ENCODE measurements around the gene FBXO24.
"Not testable (repeated sequence)": the region's sequence is repeated elsewhere in the genome, so short reads cannot be mapped to it uniquely, and the experiment has no call there.

Gene FBXO24, protein sequence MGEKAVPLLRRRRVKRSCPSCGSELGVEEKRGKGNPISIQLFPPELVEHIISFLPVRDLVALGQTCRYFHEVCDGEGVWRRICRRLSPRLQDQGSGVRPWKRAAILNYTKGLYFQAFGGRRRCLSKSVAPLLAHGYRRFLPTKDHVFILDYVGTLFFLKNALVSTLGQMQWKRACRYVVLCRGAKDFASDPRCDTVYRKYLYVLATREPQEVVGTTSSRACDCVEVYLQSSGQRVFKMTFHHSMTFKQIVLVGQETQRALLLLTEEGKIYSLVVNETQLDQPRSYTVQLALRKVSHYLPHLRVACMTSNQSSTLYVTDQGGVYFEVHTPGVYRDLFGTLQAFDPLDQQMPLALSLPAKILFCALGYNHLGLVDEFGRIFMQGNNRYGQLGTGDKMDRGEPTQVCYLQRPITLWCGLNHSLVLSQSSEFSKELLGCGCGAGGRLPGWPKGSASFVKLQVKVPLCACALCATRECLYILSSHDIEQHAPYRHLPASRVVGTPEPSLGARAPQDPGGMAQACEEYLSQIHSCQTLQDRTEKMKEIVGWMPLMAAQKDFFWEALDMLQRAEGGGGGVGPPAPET

DNA sequence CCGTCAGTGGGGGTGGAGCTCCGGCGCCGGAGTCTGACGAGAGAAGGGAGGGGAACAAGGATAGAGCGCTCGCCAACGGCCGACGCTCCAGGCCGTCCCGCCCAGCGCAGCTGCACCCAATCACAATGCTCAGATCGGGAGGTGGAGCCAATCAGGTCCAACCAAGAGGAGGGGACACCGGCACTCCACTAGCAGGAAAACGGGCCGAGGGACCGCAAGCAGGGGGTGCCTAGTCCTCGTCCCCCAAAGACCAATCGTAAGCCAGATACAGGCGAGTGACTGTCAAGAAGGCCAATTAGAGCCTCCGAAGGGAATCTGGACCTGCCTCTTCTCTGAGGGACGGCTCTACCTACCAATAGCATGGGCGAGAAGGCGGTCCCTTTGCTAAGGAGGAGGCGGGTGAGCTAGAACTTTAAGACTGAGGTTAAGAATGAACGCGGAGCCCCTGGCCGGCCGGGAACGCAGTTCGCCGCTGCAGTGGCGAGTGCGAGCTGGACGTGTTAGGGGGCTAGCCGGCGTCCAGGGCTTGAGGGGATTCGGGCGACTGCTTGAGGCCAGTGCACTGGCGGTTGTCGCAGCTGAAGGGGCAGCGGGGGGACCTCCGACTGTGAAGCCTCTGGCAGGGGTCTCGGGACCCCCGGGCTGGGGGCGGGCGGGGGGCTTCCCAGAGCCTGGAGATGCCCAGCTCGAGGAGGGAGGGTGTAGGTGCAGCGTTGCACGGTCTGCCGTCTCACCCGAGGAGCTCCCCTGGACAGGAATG is at the start of gene FBXO24:
Gene FBXO24 (plus strand): TSS at position 63 of the 760 bp plus-strand sequence. CDS start 298 bp downstream, at position 361.
- DNase-seq (ENCODE audit: low spot score), result peak; percentile 99

DNA sequence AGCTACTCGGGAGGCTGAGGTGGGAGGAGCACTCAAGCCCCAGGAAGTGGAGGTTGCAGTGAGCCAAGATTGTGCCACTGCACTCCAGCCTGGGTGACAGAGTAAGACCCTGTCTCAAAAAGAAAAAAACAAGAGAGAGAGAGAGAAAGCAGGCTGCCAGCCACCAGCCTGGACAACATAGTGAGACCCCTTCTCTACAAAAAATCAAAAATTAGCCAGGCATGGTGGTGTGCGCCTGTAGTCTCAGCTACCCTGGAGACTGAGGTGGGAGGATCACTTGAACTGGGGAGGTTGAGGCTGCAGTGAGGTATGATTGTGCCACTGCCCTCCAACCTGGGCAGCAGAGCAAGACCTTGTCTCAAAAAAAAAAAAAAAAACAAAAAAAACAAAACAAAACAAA is 49.4 kb upstream of the FBXO24 start:
- not testable (repeated sequence) for DNase-seq (ENCODE audit: low spot score)

DNA sequence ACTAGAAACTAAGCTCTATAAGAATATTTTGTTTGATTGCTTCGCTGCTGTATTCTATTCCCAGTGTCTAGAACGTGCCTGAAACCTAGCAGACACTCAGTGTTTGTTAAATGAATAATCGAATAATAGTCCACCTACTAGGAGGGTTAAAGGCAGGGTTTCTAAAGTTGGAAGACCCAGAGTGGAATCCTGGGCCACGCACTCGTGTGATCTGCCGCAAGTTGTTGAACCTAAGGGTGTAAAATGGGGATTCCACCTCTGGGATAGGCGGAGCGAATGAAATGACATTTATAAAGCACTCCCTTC is 47.8 kb upstream of the FBXO24 start:
- no peak for DNase-seq (ENCODE audit: low spot score)

DNA sequence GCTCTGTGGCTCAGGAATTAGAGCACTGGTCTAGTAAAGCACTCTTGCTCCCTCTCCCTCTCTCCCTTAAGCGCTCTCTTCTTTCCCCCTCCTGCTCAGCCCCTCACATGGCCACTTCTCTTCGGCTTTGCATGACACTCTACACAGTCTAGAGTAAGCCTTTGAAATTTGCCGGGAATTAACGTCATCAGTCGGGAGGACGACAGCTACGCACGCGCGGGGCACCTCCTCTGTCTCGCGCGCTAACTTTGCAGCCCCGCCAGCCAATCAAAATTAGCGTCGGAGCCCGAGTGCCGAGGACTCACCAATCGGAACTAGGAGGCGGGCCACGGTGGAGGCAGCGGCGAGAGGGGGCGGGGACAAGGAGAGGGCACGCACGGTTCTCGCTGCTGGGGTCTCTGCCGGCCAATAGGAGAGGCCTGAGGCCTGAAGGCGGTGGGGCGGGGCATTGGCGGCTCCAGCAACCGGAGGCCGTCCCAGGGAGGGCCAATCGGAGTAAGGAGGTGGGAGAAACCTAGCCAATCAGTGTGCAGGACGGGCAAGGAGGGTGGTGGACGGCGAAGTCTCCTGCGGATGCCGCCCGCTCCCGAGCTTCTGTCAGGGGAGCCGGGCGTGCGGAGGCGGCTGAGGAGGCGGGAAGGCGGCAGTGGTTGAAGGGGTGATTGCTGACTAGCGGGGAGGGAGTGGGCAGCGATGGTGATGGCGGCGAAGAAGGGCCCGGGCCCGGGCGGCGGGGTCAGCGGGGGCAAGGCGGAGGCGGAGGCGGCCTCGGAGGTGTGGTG is 47.3 kb upstream of the FBXO24 start, which contains the start of gene AGFG2:
Gene AGFG2 (plus strand): TSS at position 550 of the 782 bp plus-strand sequence. CDS start 144 bp downstream, at position 694.
- DNase-seq (ENCODE audit: low spot score), result peak; percentile 100

DNA sequence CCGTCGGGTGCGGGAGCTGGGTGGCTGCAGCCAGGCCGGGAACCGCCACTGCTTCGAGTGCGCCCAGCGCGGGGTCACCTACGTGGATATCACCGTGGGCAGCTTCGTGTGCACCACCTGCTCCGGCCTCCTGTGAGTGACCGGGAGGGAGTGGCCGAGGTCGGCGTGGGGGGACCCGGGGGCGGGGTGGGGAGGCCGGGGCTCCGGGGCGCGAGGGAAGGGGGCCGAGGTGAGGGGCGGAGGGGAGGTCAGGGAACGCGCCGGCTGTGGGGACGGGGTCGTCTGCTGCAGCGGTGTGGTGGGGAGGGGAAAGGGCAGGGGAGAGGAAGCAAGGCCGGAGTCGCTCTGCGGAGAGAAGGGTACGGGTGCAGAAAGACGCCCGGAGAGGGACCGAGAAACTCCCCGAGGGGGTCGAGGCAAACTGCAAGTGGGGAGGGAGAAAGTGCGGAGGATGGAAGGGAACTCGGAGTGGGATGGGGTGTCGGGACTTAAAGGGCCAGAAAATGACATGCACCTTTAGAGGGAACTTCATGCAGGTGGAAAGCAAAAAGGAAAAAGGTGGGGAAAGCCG is 46.6 kb upstream of the FBXO24 start:
- no peak for DNase-seq (ENCODE audit: low spot score)

DNA sequence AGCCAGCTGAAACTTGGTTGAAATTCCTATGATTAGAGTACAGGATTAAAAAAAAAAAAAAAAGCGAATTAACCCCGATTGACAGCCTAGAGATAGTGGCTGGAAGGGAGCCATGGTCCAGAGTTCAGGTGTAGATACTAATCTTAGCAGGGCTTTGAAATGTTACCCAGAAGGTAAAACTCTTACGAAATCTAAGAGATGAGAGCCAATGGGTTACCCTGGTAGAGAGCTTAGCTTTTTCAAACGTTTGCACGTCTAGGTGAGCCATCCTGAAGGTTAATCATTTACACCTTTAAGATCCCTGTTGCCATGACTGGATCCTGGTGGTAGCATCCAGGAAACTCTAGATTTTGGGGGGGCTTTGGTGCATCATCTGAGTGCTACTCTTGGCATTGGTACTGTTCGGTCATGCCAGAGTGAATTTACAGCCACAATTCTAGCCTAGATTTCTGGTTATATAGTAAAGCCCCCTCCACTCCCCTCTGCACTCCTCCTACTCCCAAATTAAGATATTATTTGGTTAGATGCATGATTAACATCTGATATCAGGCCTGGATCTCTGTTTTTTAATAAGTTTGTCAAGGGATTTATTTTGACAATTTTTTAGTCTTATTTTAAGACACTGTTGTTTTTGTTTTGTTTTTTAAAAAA is 45.9 kb upstream of the FBXO24 start:
- no peak for DNase-seq (ENCODE audit: low spot score)

DNA sequence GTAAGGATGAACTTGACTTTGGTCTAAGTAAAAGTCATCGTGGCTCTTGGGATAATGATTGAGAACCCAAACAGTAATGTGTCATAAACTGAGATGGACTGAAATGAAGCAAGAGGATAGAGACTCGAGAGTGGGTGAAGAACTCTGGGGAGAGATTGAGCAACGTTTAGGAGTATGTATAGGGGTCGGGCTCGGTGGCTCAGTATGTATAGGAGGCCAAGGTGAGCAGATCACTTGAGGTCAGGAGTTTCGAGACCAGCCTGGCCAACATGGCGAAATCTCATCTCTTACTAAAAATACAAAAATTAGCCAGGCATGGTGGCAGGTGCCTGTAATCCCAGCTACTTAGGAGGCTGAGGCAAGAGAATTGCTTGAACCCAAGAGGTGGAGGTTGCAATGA is 44.8 kb upstream of the FBXO24 start:
- not testable (repeated sequence) for DNase-seq (ENCODE audit: low spot score)

DNA sequence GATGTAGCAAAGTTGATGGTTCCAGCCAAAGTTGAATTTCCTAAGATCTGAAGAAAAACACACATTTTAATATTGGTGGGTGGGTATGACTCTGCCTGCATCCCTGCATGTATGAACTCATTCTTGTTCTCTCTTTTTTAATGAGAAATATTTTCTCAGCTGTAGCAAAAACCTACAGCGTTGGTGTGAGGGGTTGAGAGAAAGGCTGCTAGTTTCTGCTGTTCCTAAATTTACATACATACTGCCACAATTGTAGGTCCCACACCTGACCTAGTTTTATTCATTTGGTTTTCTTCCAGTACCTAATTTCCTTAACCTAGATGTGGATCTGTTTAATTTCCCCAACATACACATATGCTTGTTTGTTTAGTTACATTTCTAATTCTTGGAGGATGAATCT is 42.5 kb upstream of the FBXO24 start:
- no peak for DNase-seq (ENCODE audit: low spot score)

DNA sequence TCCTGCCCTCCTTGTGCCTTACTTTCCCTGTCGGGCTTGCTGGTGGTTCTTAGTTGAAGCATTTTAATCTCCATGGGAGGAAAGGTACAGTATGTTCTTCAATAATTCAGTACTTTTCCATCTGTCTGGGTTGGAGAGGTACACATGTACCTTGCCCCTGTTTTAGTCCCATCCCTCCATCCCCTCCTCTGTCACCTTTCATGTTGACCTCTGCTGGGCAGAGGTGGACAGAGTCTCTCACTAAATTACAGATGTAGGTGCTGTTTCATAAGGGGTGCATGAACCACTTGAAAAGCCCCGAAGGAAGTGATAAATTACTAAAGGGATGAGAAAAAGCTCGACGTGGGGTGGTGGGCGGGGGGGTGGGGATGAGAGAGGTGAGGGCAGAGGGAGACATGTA is 41.7 kb upstream of the FBXO24 start:
- DNase-seq (ENCODE audit: low spot score), result no peak

DNA sequence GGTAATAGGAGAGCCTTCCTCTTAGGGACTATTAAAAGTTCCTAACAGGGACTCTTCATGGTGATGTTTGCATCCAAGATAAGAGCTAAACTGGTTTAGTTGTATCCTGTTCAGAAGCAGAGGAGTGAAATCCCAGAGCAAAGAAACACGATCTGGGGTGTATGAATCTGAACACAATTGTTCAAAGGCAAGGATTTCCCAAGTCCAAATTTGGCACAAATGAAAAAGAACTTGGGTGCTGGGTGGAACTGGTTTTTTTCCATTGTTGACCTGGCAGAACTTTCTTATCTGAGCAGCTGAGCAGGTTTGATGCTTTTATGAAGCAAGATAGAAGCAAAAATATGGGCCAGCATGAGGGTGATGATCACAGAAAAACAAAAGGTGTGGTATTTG is 41.2 kb upstream of the FBXO24 start:
- DNase-seq (ENCODE audit: low spot score), result no peak

DNA sequence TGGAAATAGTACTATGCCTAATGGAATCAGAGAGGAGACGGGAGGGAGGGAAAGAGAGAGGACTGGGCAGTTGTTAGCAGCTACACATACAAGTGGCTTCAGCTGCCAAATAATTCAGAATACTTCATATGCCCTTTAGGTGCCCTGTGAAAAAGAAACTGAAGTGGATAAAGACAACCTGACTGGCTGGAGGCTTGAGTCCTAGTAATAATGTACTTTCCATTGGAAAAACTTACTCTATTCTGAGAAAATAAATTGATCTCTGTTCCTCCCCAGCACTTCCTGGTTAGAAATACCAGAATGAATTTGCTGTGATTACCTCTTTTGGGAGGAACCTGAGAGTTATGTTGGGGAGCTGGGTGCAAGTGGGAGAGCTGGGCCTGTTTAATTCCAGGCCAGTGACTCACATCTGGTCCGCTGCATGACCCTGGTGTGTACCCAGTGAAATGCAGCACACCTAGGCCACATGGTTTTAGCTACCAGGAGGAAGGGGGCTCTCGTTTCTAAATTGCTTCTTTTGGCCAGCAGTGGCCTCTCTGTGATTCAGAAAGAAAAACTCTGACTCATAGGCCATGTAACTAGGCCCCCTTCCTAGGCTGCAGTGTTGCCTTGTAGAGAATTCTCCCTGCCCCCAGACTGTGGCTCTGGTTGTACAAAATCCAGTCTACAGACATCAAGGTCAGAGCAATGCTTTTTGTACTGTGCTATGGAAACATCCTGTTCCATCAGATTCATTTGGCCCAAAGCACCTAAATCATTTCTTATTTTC is 40.6 kb upstream of the FBXO24 start:
- peak; percentile 84 for DNase-seq (ENCODE audit: low spot score)

DNA sequence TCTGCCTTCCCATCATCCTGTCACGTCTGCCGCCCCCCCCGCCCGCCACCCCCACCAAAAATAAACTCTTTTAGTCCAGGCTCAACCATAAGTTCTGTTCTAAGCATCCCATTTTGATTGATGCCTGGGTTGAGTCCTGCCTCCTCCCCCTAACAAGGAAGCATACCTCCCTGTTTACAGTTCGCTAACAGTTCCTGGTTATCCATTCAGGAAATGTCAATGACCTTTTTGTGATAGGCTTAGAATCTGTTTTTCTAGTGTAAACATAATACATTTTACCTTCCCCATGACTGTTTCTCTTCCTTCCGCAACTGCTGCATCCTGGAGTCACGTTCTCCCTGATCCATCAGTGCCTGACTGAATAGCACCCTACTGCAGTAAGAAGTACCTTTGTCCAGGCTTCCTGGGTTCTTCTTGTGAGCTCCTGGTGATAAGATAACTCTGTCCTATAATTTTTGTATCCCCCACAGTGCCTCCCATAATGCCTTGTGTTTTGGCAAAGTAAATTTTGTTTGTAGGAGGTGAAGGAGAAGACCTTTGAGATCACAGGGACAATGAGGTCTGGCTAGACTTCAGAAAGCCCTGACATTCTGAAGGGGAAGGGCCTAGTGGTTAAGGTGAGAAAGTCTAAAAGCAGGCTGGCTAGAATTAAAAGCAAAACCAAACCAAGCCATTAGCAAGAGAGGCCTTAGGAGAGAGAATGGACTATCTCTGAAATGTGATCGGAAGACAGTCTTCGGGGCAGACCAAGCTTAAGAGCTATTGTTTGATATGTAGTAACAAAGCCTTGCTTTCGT is 39.8 kb upstream of the FBXO24 start:
- DNase-seq (ENCODE audit: low spot score), result peak; percentile 71

DNA sequence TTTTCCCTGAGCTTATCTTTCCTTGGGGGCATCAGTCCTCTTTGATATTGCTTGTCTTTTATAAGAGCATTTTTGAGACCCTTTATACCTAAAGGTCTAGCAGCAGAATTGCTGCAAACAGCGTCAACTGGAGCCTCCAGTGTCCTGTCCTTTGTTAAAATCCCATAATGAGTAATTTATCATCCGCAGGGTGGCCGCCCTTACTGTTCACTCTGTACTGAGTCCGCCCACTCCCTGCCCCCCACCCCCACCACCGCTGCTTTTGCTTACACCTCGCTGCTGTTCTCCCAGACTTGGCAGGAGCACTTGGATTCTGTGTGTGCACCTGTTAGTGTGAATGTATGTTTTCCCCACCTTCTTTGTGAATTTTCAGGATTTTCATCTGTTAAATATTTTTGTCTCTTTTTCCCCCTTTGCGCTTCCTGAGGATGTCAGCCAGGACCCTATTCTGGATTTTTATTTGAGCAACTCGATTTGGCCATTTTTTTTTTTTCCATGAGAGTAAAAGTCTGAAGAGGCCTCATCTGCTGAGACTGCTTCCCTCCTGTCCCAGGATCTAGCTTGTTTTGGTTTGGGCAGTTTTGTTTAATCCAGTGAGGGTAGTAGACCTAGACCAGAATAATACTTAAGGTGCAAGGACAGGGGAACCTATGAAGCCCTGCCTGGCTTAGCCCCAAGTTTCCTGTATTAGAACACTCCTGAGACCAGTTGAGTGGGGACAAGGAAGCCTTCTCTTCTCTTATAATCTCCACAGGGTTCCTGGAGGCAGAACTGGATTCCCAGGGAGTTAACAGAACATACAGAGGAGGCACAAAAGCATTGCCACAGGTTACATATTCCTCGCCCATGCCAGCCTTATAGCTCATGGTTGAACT is 39.0 kb upstream of the FBXO24 start:
- DNase-seq (ENCODE audit: low spot score), result no peak

DNA sequence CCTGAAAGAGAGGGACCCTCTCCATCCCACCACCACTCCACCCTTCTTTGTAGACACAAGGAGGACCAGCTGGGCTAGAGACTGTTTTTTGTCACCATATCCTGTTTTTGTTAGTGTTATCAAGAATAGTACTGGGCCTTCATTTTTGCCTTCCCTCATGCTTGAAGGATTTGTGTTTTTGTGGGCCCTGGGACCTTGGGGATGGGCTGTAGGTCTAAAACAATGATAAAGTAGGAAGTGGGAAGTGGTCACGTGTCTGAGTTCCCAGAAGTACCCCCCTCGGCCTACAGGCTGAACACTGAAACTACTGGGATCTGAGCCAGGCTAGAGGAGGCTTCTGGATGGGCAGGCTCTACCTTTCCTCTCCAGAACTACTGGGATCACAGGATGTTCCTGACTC is 38.3 kb upstream of the FBXO24 start:
- no peak for DNase-seq (ENCODE audit: low spot score)

DNA sequence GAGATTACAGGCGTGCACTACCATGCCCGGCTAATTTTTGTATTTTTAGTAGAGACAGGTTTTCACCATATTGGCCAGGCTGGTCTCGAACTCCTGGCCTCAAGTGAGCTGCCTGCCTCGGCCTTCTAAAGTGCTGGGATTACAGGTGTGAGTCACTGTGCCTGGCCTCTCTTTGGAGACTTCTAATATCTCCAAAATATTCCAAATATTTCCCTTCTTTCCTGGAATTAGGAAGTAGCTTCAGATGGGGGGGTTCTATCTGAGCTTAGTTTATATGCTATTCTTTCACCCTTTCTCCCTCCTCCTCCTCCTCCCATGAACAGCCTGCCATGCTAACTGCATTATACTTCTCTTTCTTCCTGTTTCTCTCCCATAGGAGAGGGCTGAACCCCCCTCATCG is 37.7 kb upstream of the FBXO24 start:
- not testable (repeated sequence) for DNase-seq (ENCODE audit: low spot score)

DNA sequence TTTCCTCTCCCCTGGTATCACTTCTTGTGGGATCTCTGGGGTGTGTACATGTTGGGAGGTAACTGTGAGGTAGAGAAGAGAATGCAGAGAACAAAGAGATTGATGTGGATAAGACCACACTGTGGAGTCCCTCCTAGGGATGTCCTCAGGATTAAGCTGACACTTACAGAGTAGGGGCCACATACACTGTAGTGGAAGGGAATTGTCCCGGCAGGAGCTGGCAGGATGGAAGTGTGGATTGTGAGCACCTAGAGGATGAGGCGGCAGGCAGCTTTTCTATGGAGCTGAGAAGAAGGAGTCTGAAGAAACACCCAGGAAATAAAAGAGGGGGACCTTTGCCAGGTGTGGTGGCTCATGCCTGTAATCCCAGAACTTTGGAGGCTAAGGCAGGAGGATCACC is 33.6 kb upstream of the FBXO24 start:
- DNase-seq (ENCODE audit: low spot score), result no peak

DNA sequence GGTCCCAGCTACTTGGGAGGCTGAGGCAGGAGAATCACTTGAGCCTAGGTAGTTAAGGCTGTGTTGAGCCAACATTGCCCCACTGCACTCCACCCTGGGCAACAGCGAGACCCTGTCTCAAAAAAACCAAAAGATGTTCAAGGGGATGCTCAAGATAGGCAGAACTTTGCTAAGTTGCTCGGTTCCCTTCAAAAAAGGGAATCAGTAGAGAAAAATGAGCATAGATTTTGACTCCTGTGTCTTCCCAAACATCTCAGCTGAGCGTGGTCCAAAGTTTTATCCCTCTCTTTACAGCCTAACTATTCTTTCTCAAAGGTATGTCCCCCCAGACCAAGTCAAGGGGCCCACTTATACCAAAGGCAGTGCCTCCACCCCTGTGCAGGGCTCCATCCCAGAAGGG is 33.1 kb upstream of the FBXO24 start:
- DNase-seq (ENCODE audit: low spot score), result no peak

DNA sequence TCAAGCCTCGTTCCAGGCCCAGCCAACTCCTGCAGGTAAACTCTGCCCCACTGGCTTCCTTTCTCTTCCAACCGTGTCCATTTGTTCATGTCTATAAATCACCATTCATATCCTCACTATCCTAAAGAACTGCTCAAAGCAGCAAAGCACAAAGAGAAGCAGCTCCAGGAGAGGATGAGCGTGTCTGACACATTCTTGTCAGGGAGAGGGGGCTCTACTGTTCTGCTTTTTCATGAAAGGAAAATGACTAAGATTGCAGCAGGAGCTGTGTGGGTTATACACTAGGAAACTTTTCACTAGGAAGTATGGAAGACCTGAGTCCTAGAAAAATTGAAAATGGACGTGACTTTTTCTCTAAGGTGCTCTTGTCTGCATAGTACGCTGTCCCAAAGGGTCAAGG is 30.4 kb upstream of the FBXO24 start:
- no peak for DNase-seq (ENCODE audit: low spot score)

DNA sequence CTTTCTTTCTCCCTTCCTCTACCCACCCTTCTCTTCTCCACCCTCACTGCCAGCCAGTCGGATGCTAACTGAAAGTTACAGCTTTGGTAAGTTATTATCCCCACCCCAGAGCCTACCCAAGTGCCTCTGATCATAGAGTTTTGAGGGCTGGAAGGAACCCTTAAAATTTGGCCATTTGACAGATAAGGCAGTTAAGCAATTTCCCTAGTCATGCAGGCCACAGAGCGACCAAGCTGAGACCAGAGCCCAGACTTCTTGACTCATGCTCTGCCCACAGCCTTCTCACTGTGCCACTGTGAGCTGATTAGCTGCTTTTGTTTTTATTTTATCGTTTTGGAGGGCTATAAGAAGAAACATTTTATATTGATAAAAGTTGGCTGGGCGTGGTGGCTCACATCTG is 29.6 kb upstream of the FBXO24 start:
- DNase-seq (ENCODE audit: low spot score), result no peak

All from kidney capillary endothelial cell (primary cell).